Ishikawa (cell line): Measurements from ENCODE around the gene RRBP1.

Experiments used
- CEBPB ChIP-seq: IDR thresholded peaks from 2 replicates; pipeline ENCODE4 v1.6.1; 2012
- CREB1 ChIP-seq: IDR thresholded peaks from 2 replicates; pipeline ENCODE4 v1.6.1; 2012; ENCODE audit warnings: low read depth
- EGR1 ChIP-seq: IDR thresholded peaks from 2 replicates; pipeline ENCODE4 v1.6.1; 2012
- EP300 ChIP-seq: IDR thresholded peaks from 2 replicates; pipeline ENCODE4 v1.6.1; 2012; ENCODE audit warnings: borderline replicate concordance
- FOXM1 ChIP-seq: IDR thresholded peaks from 2 replicates; pipeline ENCODE4 v1.6.1; 2012; ENCODE audit warnings: low read depth, borderline replicate concordance
- MAX ChIP-seq: IDR thresholded peaks from 2 replicates; pipeline ENCODE4 v1.6.1; 2012
- NFIC ChIP-seq: IDR thresholded peaks from 2 replicates; pipeline ENCODE4 v1.6.1; 2012
- RAD21 ChIP-seq: IDR thresholded peaks from 2 replicates; pipeline ENCODE4 v1.6.1; 2012; ENCODE audit warnings: low read depth
- TAF1 ChIP-seq: IDR thresholded peaks from 2 replicates; pipeline ENCODE4 v1.6.1; 2012; ENCODE audit warnings: low read depth, mild to moderate bottlenecking
- TCF12 ChIP-seq: IDR thresholded peaks from 2 replicates; pipeline ENCODE4 v1.6.1; 2012; ENCODE audit warnings: low read depth
- TEAD4 ChIP-seq: IDR thresholded peaks from 2 replicates; pipeline ENCODE4 v1.6.1; 2012
- USF1 ChIP-seq: IDR thresholded peaks from 2 replicates; pipeline ENCODE4 v1.6.1; 2012
- YY1 ChIP-seq: IDR thresholded peaks from 2 replicates; pipeline ENCODE4 v1.6.1; 2012; ENCODE audit warnings: low read depth
- ZBTB7A ChIP-seq: IDR thresholded peaks from 2 replicates; pipeline ENCODE4 v1.6.1; 2012; ENCODE audit warnings: low read depth
- TF ChIP-seq, protein P1 (sequence below): IDR thresholded peaks from 2 replicates; pipeline ENCODE4 v1.6.1; 2012; ENCODE audit warnings: low read depth, mild to moderate bottlenecking

RRBP1 gene

DNA sequence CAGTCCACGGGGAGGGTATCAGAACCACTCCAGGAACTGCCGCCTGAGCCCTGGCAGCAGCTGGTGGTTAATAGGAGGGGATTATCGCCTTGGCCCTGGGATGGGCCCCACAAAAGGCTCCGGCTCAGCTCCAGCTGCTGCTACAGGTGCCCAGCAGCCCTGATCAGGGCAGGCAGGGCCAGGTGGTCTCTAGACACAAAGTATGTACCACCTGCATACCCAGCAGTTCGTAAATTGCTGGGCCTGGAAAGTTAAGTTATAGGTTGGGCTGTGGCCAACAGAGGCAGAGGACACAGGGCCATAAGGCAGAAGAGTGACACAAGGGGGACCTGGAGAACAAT lies 35.1 kb downstream of the RRBP1 start:
- TF ChIP-seq TCF12: no peak
- TF ChIP-seq YY1: no peak
- no peak for TF ChIP-seq RAD21
- TF ChIP-seq USF1: no peak
- no peak for TF ChIP-seq FOXM1
- TF ChIP-seq CREB1: no peak
- no peak for TF ChIP-seq EP300
- no peak for TF ChIP-seq CEBPB
- TF ChIP-seq, protein P1, sequence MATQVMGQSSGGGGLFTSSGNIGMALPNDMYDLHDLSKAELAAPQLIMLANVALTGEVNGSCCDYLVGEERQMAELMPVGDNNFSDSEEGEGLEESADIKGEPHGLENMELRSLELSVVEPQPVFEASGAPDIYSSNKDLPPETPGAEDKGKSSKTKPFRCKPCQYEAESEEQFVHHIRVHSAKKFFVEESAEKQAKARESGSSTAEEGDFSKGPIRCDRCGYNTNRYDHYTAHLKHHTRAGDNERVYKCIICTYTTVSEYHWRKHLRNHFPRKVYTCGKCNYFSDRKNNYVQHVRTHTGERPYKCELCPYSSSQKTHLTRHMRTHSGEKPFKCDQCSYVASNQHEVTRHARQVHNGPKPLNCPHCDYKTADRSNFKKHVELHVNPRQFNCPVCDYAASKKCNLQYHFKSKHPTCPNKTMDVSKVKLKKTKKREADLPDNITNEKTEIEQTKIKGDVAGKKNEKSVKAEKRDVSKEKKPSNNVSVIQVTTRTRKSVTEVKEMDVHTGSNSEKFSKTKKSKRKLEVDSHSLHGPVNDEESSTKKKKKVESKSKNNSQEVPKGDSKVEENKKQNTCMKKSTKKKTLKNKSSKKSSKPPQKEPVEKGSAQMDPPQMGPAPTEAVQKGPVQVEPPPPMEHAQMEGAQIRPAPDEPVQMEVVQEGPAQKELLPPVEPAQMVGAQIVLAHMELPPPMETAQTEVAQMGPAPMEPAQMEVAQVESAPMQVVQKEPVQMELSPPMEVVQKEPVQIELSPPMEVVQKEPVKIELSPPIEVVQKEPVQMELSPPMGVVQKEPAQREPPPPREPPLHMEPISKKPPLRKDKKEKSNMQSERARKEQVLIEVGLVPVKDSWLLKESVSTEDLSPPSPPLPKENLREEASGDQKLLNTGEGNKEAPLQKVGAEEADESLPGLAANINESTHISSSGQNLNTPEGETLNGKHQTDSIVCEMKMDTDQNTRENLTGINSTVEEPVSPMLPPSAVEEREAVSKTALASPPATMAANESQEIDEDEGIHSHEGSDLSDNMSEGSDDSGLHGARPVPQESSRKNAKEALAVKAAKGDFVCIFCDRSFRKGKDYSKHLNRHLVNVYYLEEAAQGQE: no peak
- no peak for TF ChIP-seq TAF1
- TF ChIP-seq MAX: no peak
- TF ChIP-seq NFIC: no peak
- TF ChIP-seq EGR1: no peak

- TF ChIP-seq CEBPB (no peak), ZBTB7A (no peak), YY1 (no peak), USF1 (no peak), EP300 (no peak), TCF12 (no peak), NFIC (no peak), TEAD4 (no peak), FOXM1 (no peak), MAX (no peak), RAD21 (no peak)
- TF ChIP-seq, protein P1: no peak
Measured at GRCh38 chr20:17646209-17646960, 35.7 kb downstream of the RRBP1 start.

DNA sequence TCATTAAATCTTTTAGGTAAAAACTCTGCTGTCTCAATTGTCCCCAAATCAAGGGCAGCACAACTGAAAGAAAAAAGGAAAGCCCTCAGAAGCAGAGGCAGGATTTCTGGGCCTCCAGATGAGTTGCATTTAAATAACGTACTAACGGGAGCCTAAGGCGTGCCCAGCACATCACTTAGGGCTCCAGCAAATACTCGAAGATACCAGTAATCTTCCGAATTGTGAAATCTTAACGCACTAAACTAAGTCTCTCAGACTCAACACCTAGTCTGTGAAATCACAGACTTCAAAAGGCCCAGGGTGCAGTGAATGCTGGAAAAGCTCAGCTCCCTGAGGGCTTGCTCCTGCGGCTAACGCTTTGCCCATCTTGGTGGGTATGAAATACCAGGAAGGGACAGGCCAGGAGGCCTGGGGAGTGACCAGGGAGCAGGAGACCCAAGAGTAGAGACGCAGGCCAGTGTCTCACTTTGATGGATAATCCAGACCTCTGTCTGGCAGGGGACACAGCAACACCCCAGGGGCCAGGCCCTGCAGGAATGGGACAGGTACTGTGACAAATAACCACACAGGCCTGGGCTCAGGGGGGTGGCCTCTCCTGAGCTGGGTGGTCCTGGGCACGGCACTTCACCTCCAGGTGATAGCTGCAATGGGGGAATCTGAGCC lies 36.4 kb downstream of the RRBP1 start:
- TF ChIP-seq TAF1 (no peak), NFIC (no peak), USF1 (no peak), MAX (no peak), CEBPB (no peak), FOXM1 (no peak), YY1 (no peak), RAD21 (no peak), EP300 (no peak), ZBTB7A (no peak), TEAD4 (no peak), EGR1 (no peak), TCF12 (no peak), CREB1 (no peak)
- TF ChIP-seq, protein P1: no peak
